Activated T-cell treated with anti-CD3 and anti-CD28 coated beads for 48 hours (primary cell): ENCODE data around the gene ZCCHC24.
"Not testable (repeated sequence)": the region's sequence is repeated elsewhere in the genome, so short reads cannot be mapped to it uniquely, and the experiment has no call there.

Source experiments
- DNase-seq: peaks from one replicate; pipeline ENCODE4 v3.0.0-alpha.2; 2020; ENCODE audit warnings: low read depth

The ZCCHC24 gene

GRCh38 chr10:79346012-79346340 lies 99.4 kb downstream of the ZCCHC24 start:
- no peak for DNase-seq

GRCh38 chr10:79345241-79346011 lies 100.0 kb downstream of the ZCCHC24 start:
- DNase-seq, result no peak

DNA sequence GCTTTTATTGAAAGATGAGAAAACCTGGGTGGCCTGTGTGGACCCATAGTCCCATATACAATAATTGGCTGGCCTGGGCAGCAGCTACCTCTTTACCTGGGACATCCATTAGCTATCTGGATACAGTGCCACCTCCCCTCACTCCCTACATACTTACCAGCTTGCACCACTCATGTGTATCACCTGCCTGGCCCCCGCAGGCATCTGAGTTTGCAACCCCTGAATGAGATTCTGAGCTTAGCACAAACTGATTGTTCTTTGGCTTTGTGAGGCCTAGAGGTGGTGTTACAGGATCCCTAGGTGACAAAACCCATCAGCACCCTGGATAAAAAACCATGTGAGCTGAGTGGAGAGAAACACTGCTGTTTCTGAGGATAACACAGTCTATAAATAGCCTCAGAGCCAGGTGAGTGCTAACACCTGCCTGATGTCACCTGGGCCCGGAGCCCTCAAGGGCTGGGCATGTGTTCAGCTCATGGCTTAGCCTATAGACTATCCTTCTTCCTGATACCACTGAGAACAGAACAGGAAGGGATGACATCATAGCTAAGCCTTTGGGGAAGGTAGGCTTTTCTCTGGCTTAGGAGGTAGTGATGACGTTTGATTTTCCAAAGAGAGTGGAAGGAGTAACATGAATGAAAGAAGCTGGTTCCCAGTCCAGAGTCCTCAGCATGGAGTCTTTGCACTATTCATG lies 100.8 kb downstream of the ZCCHC24 start:
- no peak for DNase-seq

GRCh38 chr10:79342811-79343561 lies 102.4 kb downstream of the ZCCHC24 start:
- no peak for DNase-seq

- DNase-seq, result no peak
Observed at GRCh38 chr10:79342295-79342761, 103.1 kb downstream of the ZCCHC24 start.

DNA sequence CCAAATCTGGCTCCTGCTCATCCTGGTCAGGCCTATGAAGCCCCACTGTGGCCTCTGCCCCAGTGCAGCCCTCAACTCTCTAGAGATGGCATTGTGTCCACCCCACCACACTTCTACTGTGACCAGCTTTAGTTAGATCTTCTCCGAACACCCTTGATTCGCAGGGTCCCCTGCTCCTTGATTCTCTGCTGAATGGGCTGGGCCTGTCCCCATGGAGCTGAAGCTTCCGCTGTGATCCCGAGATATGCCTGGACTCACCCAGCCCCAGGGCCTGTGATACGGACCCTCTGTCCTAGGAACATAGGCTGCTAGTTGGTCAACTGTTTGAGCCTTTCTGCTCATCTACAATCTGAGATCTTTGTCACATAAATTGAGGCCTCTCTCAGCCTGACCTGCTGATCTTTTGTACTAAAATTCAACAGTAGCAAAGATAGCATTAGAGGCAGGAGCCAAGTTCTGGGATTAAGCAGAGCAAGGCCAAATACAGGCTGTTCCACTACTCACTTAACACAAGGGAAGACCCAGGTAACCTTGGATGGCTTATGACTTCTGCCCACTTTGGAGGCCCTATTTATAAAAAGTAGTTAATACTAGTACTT lies 104.7 kb downstream of the ZCCHC24 start:
- DNase-seq, result no peak

GRCh38 chr10:79339266-79339665 lies 106.2 kb downstream of the ZCCHC24 start:
- no peak for DNase-seq

- not testable (repeated sequence) for DNase-seq
Observed at GRCh38 chr10:79337783-79338469, 107.5 kb downstream of the ZCCHC24 start.

- no peak for DNase-seq
Observed at GRCh38 chr10:79336739-79337138, 108.7 kb downstream of the ZCCHC24 start.

DNA sequence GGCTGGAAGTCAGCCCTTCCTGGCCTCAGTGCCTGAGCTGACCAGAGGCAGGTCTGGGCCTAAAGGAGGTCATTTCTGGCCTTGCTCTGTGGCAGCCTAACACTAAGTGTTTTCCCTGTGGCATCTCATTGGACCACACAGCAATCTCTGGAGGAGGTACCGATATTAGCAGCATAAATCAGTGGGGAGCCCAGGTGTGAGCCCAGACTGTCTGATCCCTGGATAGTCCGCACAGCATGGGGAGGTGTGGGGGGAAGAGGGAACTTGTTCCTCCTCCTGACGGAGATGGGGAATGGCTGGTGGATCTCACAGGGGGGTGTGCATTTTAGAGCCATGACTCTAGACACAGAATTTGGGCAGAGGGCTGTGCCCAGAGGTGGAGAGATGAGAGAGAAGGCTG lies 109.1 kb downstream of the ZCCHC24 start:
- DNase-seq, result no peak

GRCh38 chr10:79335470-79336235 lies 109.8 kb downstream of the ZCCHC24 start:
- no peak for DNase-seq

GRCh38 chr10:79335094-79335469 lies 110.3 kb downstream of the ZCCHC24 start:
- DNase-seq, result no peak

DNA sequence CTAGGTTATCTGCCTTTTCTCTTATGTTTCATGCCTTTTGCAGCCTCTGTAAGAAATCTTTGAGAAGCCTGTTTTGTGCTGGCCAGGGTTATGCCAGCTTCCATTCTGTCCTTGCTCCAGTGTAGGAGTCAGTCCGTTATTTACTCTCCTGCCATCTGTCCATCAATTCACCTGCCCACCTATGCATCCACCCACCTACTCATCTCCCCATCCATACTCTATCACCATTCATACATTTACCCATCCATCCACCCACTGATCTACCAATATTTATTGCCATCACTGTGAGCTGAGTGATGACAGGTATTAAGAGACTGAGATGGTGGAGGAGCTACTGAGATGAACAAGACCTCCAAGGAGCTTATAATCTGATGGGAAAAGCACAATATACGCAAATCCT lies 110.9 kb downstream of the ZCCHC24 start:
- no peak for DNase-seq

DNA sequence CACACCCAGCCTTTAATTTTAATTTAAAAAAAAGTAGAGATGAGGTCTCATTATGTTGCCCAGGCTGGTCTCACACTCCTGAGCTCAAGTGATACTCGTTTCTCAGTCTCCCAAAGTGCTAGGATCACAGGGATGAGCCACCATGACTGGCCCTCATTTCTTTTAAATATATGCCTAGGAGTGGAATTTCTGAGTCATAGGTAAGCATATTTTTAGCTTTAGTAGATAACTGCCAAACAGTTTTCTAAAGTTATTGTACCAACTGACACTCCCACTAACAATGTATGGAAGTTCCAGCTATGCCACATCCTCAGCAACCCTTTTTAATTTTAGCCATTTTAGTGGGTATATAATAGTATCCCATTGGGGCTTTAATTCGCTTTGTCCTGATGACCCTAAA lies 111.9 kb downstream of the ZCCHC24 start:
- DNase-seq, result no peak

- not testable (repeated sequence) for DNase-seq
Observed at GRCh38 chr10:79332610-79333315, 112.7 kb downstream of the ZCCHC24 start.
